A673 (cell line): ENCODE results near the gene OTOG. TPM values are rescaled to one million over a fixed set of nuclear protein-coding genes. Genes with fewer than 3 reads are reported as not detected.

ENCODE experiments used
- BruUV-seq: library from RNA; stranded (reverse); fragments of 400-500 nt; replicated peaks from 2 replicates; lab custom pipeline; 2021; lab: Mats Ljungman, UMichigan
- CTCF ChIA-PET: fragments of 300-600 bp; sonication (Branson Sonifier 250); formaldehyde crosslinking; loops from one replicate; lab custom pipeline; 2022; ENCODE audit warnings: antibody characterized with exemption; lab: Charles Lee
- POLR2A ChIA-PET: fragments of 300-600 bp; sonication (Branson Sonifier 250); formaldehyde crosslinking; loops from one replicate; lab custom pipeline; 2022; ENCODE audit warnings: antibody characterized with exemption; ENCODE audit not compliant: low non-redundant PET; lab: Charles Lee
- DNase-seq: peaks from one replicate; pipeline ENCODE4 v3.0.0-alpha.2; 2015; ENCODE audit warnings: low spot score
- H3K27ac ChIP-seq: fragments of 200-600 bp; sonication (generic); 2 replicates; pipeline ENCODE4 v1.5.1; 2016; ENCODE audit warnings: mixed run types, low read depth, mild to moderate bottlenecking, mixed read lengths, antibody characterized with exemption, low read length; ENCODE audit not compliant: poor library complexity, severe bottlenecking
- H3K27me3 ChIP-seq: fragments of 200-600 bp; sonication (generic); replicated peaks from 2 replicates; pipeline ENCODE4 v1.6.1; 2017; ENCODE audit warnings: mixed run types, low read depth, mild to moderate bottlenecking, mixed read lengths, antibody characterized with exemption, low read length; ENCODE audit not compliant: insufficient read depth, poor library complexity
- H3K36me3 ChIP-seq: fragments of 200-600 bp; sonication (generic); 2 replicates; pipeline ENCODE4 v1.6.1; 2016; ENCODE audit warnings: mixed run types, mild to moderate bottlenecking, mixed read lengths, antibody characterized with exemption, low read length; ENCODE audit not compliant: insufficient read depth, poor library complexity, severe bottlenecking
- H3K4me1 ChIP-seq: fragments of 200-600 bp; sonication (generic); 2 replicates; pipeline ENCODE4 v1.6.1; 2017; ENCODE audit warnings: mixed run types, mild to moderate bottlenecking, mixed read lengths, antibody characterized with exemption, low read length; ENCODE audit not compliant: insufficient read depth, poor library complexity, severe bottlenecking
- H3K4me3 ChIP-seq: fragments of 200-600 bp; sonication (generic); 2 replicates; pipeline ENCODE4 v1.5.1; 2016; ENCODE audit warnings: low read depth, mixed run types, mild to moderate bottlenecking, mixed read lengths, low read length; ENCODE audit not compliant: poor library complexity, severe bottlenecking
- H3K9me3 ChIP-seq: fragments of 200-600 bp; sonication (generic); 2 replicates; pipeline ENCODE4 v1.6.1; 2016; ENCODE audit warnings: mixed run types, low read depth, mild to moderate bottlenecking, mixed read lengths, antibody characterized with exemption, low read length; ENCODE audit not compliant: poor library complexity, severe bottlenecking
- EZH2 ChIP-seq: fragments of 200-600 bp; sonication (generic); IDR thresholded peaks from 2 replicates; pipeline ENCODE4 v1.6.1; 2017; ENCODE audit warnings: borderline replicate concordance, low read depth, mild to moderate bottlenecking, mixed read lengths, antibody characterized with exemption, low read length; ENCODE audit not compliant: poor library complexity, severe bottlenecking
- intact Hi-C: fragments of 100-400 bp; cut with micrococcal nuclease; formaldehyde crosslinking; loops from one replicate; pipeline ENCODE4 v1.10.0; 2022; ENCODE audit not compliant: unreplicated experiment
- total RNA-seq: library from RNA; stranded (reverse); gene quantifications from 2 replicates; pipeline ENCODE4 v1.2.3, GENCODE V29; 2021
- TF ChIP-seq, protein P1 (sequence below): fragments of 300-800, 200-600 bp; sonication (generic); conservative IDR thresholded peaks from 2 replicates; pipeline ENCODE4 v1.5.1; 2017; ENCODE audit warnings: low read depth, mild to moderate bottlenecking, antibody characterized with exemption, low read length, moderate library complexity, mixed read lengths

OTOG gene
- total RNA-seq, 1 experiment from 2014 or later: not detected

DNA sequence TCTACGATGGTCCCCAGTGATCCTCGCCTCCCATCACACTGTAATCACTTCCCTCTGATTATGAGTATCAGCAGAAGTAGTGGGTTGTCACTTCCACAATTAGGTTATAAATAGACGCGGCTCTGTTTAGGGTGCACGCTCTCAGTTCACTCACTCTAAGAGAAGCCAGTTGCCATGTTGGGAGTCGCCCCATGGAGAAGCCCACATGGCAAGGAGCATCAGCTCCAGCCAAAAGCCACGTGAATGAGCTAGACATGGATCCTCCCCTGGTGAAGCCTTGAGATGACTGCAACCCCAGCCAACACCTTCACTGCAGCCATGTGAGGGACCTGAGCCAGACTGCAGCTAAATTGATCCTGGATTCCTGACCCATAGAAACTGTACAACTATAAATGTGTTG, 145.9 kb downstream of the OTOG start:
- H3K4me1 ChIP-seq: no peaks in the 10 kb centered on the region
- ChIA-PET POLR2A (no interaction called here), CTCF (no interaction called here)
- no peaks in the 10 kb centered on the region for H3K36me3 ChIP-seq
- peaks cover 86% of the 10 kb centered on the region for H3K27me3 ChIP-seq
- no TSS peak for BruUV-seq
- no peak for DNase-seq
- TF ChIP-seq, protein P1, sequence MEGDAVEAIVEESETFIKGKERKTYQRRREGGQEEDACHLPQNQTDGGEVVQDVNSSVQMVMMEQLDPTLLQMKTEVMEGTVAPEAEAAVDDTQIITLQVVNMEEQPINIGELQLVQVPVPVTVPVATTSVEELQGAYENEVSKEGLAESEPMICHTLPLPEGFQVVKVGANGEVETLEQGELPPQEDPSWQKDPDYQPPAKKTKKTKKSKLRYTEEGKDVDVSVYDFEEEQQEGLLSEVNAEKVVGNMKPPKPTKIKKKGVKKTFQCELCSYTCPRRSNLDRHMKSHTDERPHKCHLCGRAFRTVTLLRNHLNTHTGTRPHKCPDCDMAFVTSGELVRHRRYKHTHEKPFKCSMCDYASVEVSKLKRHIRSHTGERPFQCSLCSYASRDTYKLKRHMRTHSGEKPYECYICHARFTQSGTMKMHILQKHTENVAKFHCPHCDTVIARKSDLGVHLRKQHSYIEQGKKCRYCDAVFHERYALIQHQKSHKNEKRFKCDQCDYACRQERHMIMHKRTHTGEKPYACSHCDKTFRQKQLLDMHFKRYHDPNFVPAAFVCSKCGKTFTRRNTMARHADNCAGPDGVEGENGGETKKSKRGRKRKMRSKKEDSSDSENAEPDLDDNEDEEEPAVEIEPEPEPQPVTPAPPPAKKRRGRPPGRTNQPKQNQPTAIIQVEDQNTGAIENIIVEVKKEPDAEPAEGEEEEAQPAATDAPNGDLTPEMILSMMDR: no peak
- TF ChIP-seq EZH2: no peak
- no peak overlapping the region for H3K4me3 ChIP-seq
- intact Hi-C loops: no loop called here
- no peaks in the 10 kb centered on the region for H3K9me3 ChIP-seq
- H3K27ac ChIP-seq: no peak overlapping the region

DNA sequence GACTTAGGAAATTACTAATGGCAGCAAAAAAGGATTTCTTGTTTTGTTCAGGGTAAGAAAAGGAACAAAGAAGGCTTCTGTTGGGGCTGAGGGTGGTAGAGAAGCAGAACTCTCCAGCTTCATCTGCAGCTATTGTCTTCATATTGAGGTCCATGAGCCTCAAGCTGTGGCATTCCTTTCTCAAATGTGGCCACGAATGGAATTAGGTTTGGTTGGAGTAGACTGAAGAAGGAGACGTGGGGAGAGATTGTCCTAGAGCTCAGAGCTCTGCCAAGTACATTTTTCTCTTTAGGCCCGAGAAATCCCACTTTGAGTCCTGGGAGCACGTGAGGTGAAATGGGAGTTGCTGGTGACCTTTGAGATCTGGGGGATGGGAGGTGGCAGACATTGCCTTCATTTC, 146.5 kb downstream of the OTOG start:
- Histone ChIP-seq H3K4me3 (no peak overlapping the region), H3K4me1 (no peaks in the 10 kb centered on the region), H3K27me3 (peaks cover 86% of the 10 kb centered on the region), H3K9me3 (no peaks in the 10 kb centered on the region), H3K36me3 (no peaks in the 10 kb centered on the region), H3K27ac (no peak overlapping the region)
- TF ChIP-seq, protein P1: no peak
- TF ChIP-seq EZH2: no peak
- POLR2A ChIA-PET: no interaction called here
- intact Hi-C loops: no loop called here
- DNase-seq: no peak
- no TSS peak for BruUV-seq
- CTCF ChIA-PET: no interaction called here

DNA sequence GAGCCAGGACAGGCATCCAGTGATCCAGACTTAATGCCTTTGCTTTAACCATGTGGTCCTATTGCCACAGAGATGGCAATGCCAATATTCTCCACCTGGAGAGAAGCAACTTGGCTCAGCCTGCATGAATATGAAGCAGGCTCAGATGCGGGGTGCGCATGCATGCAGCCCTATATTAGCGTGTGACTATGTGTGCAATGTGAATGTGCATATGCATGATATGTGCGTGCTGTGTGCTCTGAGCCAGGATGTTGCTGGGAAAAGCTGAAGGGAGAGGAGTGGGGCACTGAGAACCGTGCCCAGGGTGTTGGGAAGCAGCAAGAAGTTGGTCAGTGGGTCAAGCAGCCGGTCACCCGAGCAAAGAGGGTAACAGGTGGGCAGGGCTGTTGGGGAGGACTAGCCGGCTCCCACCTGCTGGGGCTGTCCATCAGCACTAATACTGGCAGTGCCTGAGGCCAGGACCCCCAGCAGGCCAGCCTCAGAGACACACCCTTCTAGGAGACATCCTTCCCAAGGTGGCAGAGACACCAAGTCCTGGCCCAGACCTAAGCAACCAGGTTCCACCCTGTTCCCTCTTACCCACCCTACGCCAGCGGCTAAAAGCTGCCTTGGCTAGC, 147.5 kb downstream of the OTOG start:
- no TSS peak for BruUV-seq
- no peaks in the 10 kb centered on the region for H3K36me3 ChIP-seq
- DNase-seq: no peak
- H3K27me3 ChIP-seq: peaks cover 78% of the 10 kb centered on the region
- H3K4me1 ChIP-seq: peaks cover 6% of the 10 kb centered on the region
- H3K4me3 ChIP-seq: no peak overlapping the region
- ChIA-PET POLR2A (no interaction called here), CTCF (no interaction called here)
- H3K9me3 ChIP-seq: no peaks in the 10 kb centered on the region
- no peak overlapping the region for H3K27ac ChIP-seq
- intact Hi-C loops: no loop called here
- TF ChIP-seq, protein P1: no peak
- TF ChIP-seq EZH2: no peak
